GM10847 (cell line): ENCODE results near the gene SNTB2.

Source experiments
- POLR2A ChIP-seq: IDR thresholded peaks from 2 replicates; pipeline ENCODE4 v1.6.1; 2011; ENCODE audit not compliant: insufficient read length; ENCODE audit errors: extremely low read depth

SNTB2 gene

GRCh38 chr16:69186642-69187445 lies at the start of gene SNTB2:
SNTB2 (plus strand) TSS chr16:69187164; CDS start chr16:69187167, 3 bp downstream.
- TF ChIP-seq POLR2A = peak; percentile 57

- no peak for TF ChIP-seq POLR2A
Measured at GRCh38 chr16:69138608-69139007, 48.4 kb upstream of the SNTB2 start.

- TF ChIP-seq POLR2A = no peak
Measured at GRCh38 chr16:69141014-69141413, 46.0 kb upstream of the SNTB2 start.

GRCh38 chr16:69141936-69142335 lies 45.0 kb upstream of the SNTB2 start:
- no peak for TF ChIP-seq POLR2A

- TF ChIP-seq POLR2A = no peak
Measured at GRCh38 chr16:69143116-69143515, 43.8 kb upstream of the SNTB2 start.

- TF ChIP-seq POLR2A = no peak
Measured at GRCh38 chr16:69145658-69146057, 41.3 kb upstream of the SNTB2 start.

- TF ChIP-seq POLR2A = no peak
Measured at GRCh38 chr16:69150146-69150865, 36.7 kb upstream of the SNTB2 start.

GRCh38 chr16:69157196-69157595 lies 29.8 kb upstream of the SNTB2 start:
- no peak for TF ChIP-seq POLR2A

- no peak for TF ChIP-seq POLR2A
Measured at GRCh38 chr16:69160192-69160591, 26.8 kb upstream of the SNTB2 start.

GRCh38 chr16:69165584-69165983 lies 21.4 kb upstream of the SNTB2 start:
- no peak for TF ChIP-seq POLR2A

- no peak for TF ChIP-seq POLR2A
Measured at GRCh38 chr16:69166221-69166833, 20.6 kb upstream of the SNTB2 start.

- TF ChIP-seq POLR2A = no peak
Measured at GRCh38 chr16:69166946-69167930, 19.7 kb upstream of the SNTB2 start.

- TF ChIP-seq POLR2A = no peak
Measured at GRCh38 chr16:69169051-69169450, 17.9 kb upstream of the SNTB2 start.

GRCh38 chr16:69169607-69170352 lies 17.2 kb upstream of the SNTB2 start:
- no peak for TF ChIP-seq POLR2A
